ENCODE measurements around the gene RAPGEF6. TPM values are rescaled to one million over a fixed set of nuclear protein-coding genes. Genes with fewer than 3 reads are reported as not detected.

The RAPGEF6 gene
- total and polyA plus RNA-seq, 9 of the 15 experiments (the other 6 are each of a cell fraction or from before 2014, with no cell fraction given) = 2.7 to 23.4 (median 12.7) TPM

DNA sequence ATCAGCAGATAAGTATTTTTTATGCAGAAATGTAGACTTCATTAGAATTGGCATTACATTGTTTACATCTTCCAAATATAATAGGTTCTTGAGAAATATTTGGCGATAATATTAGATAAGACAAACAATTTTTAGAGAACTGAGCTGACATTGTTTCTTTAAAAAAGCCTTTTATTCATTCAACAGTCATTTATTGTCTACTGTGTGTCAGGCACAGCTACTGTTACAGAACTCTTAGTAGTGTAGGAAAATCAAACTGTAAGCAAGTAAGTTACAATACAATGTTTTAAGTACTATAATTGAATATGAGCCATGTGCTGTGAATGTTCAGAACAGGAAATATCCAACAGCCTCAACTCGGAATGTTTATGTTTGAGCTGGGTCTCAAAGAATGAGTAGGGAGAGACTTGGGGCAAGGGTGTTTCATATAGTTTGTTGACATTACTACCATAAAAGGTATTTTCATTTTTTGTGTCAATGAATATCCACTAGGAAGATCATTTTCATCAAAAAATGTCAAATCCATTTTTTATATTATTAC lies 257.2 kb downstream of the RAPGEF6 start (continued):
- TF ChIP-seq ARID4B (CRISPR knock-in tag; IDR thresholded peaks at IDR 0.05) = no peak

DNA sequence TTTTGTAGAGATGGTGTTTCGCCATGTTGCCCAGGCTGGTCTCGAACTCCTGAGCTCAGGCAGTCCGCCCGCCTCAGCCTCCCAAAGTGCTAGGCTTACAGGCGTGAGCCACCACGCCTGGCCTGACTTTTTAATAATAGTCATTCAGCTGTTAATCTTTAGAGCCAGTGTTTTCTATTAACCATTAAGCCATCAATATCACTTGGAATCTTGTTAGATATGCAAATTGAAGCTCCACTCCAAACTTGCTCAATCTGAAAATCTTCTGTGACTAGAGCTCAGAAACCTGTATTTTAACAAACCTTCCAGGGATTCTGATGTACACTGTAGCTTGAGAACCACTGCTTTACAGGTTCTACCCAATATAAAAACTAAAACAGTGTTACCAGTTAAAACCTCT lies 257.7 kb downstream of the RAPGEF6 start:
- ChIA-PET CTCF (ENCODE audit: low intra/inter-chr PET ratio) (no interaction called here), POLR2A (interaction anchor here (0.7 to 1.2 kb wide), 5 partner anchors 9 to 672 kb away, joined by 3 read pairs; no protein-coding TSS in a partner anchor)
- no peaks in the 10 kb centered on the region for H3K9me3 ChIP-seq (replicated peaks; ENCODE audit: control insufficient read depth, insufficient read depth, low read depth, low read length)
- WGBS (ENCODE audit: insufficient coverage, low coverage, missing lambda C conversion rate) = 99% methylated on average over 6 of the region's 6 CpGs
- TF ChIP-seq SIX5 (IDR thresholded peaks at IDR 0.05; ENCODE audit: borderline replicate concordance in 1 of 2, insufficient read depth in 1 of 2, low read depth in 1 of 2, low read length in 2 of 2) (no peak), PTRF (tag; IDR thresholded peaks at IDR 0.05) (no peak), NR4A1 (CRISPR knock-in tag; IDR thresholded peaks at IDR 0.05) (no peak), NR4A1 (tag; IDR thresholded peaks at IDR 0.05) (no peak), GMEB1 (CRISPR knock-in tag; IDR thresholded peaks at IDR 0.05) (no peak), MEIS2 (IDR thresholded peaks at IDR 0.05; ENCODE audit: partially characterized antibody) (no peak), SNAPC5 (CRISPR knock-in tag; IDR thresholded peaks at IDR 0.05) (no peak), POLR2G (IDR thresholded peaks at IDR 0.05; ENCODE audit: low read depth, low read length) (no peak)
- TF ChIP-seq, protein P1, sequence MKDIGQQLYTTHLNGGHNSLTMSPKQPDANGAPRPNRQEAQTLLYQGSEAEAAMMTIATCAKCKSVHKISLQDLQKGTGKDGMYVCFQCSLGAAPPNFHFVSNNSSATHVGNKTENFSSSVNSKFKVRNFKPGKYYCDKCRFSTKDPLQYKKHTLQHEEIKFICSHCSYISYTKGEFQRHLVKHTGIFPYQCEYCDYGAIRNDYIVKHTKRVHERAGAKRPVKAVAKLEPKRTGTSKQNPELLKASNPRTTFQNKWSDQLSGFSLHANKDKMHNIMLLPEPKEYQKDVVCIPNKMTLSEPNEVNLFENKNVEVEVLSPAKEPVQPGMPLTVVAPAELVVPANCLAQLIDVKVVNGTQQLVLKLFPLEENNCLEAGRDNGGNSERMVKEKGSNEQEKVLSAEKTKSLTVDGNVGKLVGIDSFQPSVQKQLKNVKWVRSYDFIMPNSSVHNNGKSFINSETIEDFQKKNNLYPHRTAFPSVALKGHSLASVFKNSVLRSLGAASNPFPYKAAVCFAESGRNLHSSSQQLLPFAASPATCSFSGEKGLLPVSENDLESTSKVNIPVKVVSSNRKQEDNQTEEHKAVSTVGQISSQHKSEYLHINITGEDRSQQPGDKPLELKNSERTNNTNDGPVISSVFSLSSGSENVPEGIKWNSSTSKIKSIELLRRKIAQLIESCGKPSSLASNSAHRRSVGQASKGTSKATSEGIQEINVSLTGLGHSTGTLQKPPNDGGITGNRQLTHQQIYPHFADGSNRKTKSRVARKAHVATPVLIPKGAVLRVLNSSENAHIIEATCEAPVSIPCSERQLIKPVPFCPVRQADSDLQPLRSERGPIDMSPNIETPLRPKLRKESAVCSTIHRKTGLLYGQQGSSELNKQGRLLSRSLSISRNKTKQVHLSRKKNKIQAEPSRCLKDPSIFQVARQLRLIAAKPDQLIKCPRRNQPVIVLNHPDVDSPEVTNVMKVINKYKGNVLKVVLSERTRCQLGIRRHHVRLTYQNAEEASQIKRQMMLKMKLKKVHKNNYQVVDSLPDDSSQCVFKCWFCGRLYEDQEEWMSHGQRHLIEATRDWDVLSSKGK (CRISPR knock-in tag; IDR thresholded peaks at IDR 0.05) = no peak
- H2AFZ ChIP-seq (ENCODE audit: low read depth, low read length) = no peak overlapping the region
- intact Hi-C loops (cut with micrococcal nuclease) (no loop called here), in situ Hi-C loops (cut with MboI) (loop anchor here (25.0 kb wide), 1 partner anchor 490 kb away; no protein-coding TSS in a partner anchor)
- no peak for ATAC-seq
- no peak overlapping the region for H3K4me3 ChIP-seq
- H3K79me2 ChIP-seq (ENCODE audit: control insufficient read depth, insufficient read depth, low read length) = peaks cover 68% of the 10 kb centered on the region
- no peaks in the 10 kb centered on the region for H3K9me1 ChIP-seq (ENCODE audit: control insufficient read depth, insufficient read depth, low read length)
- no peaks in the 10 kb centered on the region; the same call in 2 of the 3 replicates for H3K36me3 ChIP-seq (ENCODE audit: control insufficient read depth, insufficient read depth, low read length)
- BruUV-seq (replicated peaks) = no TSS peak
- no peaks in the 10 kb centered on the region for H3K27me3 ChIP-seq (ENCODE audit: control insufficient read depth in 2 of 2, insufficient read depth in 2 of 2, low read length in 2 of 2)
- H3K27ac ChIP-seq (ENCODE audit: extremely low read depth, low read depth, low read length) = peak overlapping the region; percentile 83; the same call in 1 of the 3 replicates
- no peak for FAIRE-seq
- peaks cover 11 to 54% of the 10 kb centered on the region in 2 experiments; a peak in 4 of 5 replicates for H3K4me1 ChIP-seq (replicated peaks in 1 of 2; ENCODE audit: control insufficient read depth in 2 of 2, insufficient read depth in 2 of 2, low read length in 2 of 2)
- no peak overlapping the region for H3K4me2 ChIP-seq (ENCODE audit: insufficient read depth, low read length)
- DNase-seq (ENCODE audit: extremely low read depth in 1 of 4, low spot score in 3 of 4) = no peak
- no peak overlapping the region; a peak in 1 of 4 replicates for H3K9ac ChIP-seq (ENCODE audit: insufficient read depth in 1 of 2, low read depth in 2 of 2, low read length in 2 of 2)
- no peaks in the 10 kb centered on the region for H4K20me1 ChIP-seq (replicated peaks; ENCODE audit: control insufficient read depth, insufficient read depth, low read length)

Measured in K562 (cell line).